C4-2B (cell line): Measurements from ENCODE around the gene CA7.

Experiments used
- H3K27ac ChIP-seq: fragments of 450-650 bp; 2 replicates; pipeline ENCODE4 v1.5.1; 2017
- CTCF ChIP-seq: fragments of 450-650 bp; conservative IDR thresholded peaks from 2 replicates; pipeline ENCODE4 v1.5.1; 2017; ENCODE audit warnings: mild to moderate bottlenecking
- ZFX ChIP-seq: fragments of 450-650 bp; IDR thresholded peaks from 2 replicates; pipeline ENCODE4 v1.6.1; 2017

The CA7 gene

GRCh38 chr16:66844342-66845079, at the start of gene CA7:
TSS of gene CA7 (plus strand) at chr16:66844414. CDS start at chr16:66844488, 74 bp downstream.
- H3K27ac ChIP-seq, result no peak within 1 kb of the TSS
- TF ChIP-seq ZFX (no peak), CTCF (no peak)

- H3K27ac ChIP-seq, result no peak overlapping the region
- TF ChIP-seq ZFX (no peak), CTCF (no peak)
These were observed 46.1 kb upstream of the CA7 start for GRCh38 chr16:66798161-66798560.

- no peak overlapping the region for H3K27ac ChIP-seq
- TF ChIP-seq CTCF, result no peak
- no peak for TF ChIP-seq ZFX
These were observed 43.4 kb upstream of the CA7 start for GRCh38 chr16:66800856-66801255.

- no peak for TF ChIP-seq CTCF
- no peak for TF ChIP-seq ZFX
- H3K27ac ChIP-seq, result no peak within 1 kb of the TSS
These were observed 42.7 kb upstream of the CA7 start, which contains the start of gene TERB1 for GRCh38 chr16:66801320-66802105. TSS of gene TERB1 (minus strand) at chr16:66801584. CDS start at chr16:66796798, 4,786 bp downstream.

- H3K27ac ChIP-seq, result no peak overlapping the region
- no peak for TF ChIP-seq ZFX
- TF ChIP-seq CTCF, result no peak
These were observed 42.1 kb upstream of the CA7 start for GRCh38 chr16:66802159-66802558.

- TF ChIP-seq CTCF (no peak), ZFX (no peak)
- no peak overlapping the region for H3K27ac ChIP-seq
These were observed 34.4 kb upstream of the CA7 start for GRCh38 chr16:66809765-66810164.

- H3K27ac ChIP-seq, result no peak overlapping the region
- TF ChIP-seq ZFX (no peak), CTCF (no peak)
These were observed 33.8 kb upstream of the CA7 start for GRCh38 chr16:66810391-66810790.
